Keratinocyte (primary cell): ENCODE results near the gene ATRX.

Experiments used
- CTCF ChIP-seq, 3 experiments: IDR thresholded peaks in 1 of 3; conservative IDR thresholded peaks in 1 of 3; optimal IDR thresholded peaks in 1 of 3; 2 replicates in 2 of 3; 3 replicates in 1 of 3; pipeline versions ENCODE3 to v1.5.1; 2011; ENCODE audit warnings: low read length in 3 of 3, mild to moderate bottlenecking in 3 of 3, moderate library complexity in 2 of 3, control low read depth in 1 of 3, inconsistent platforms in 1 of 3; ENCODE audit not compliant: insufficient read depth in 2 of 3; ENCODE audit errors: extremely low read depth in 1 of 3
- EZH2 ChIP-seq: IDR thresholded peaks from one replicate; pipeline ENCODE4 v1.6.1; 2012; ENCODE audit warnings: inconsistent platforms, mild to moderate bottlenecking, low read length, moderate library complexity

- TF ChIP-seq EZH2 (no peak), CTCF (optimal IDR thresholded peaks at IDR 0.05 in 1 of 3, IDR thresholded peaks at IDR 0.05 in 1 of 3, conservative IDR thresholded peaks at IDR 0.05 in 1 of 3; ENCODE audit: extremely low read depth in 1 of 3, insufficient read depth in 2 of 3, low read length in 3 of 3) (no peak)
These were observed 221.2 kb downstream of the ATRX start for GRCh38 chrX:77564823-77565222.
